ENCODE data around the gene GALNT9.

Gene GALNT9

DNA sequence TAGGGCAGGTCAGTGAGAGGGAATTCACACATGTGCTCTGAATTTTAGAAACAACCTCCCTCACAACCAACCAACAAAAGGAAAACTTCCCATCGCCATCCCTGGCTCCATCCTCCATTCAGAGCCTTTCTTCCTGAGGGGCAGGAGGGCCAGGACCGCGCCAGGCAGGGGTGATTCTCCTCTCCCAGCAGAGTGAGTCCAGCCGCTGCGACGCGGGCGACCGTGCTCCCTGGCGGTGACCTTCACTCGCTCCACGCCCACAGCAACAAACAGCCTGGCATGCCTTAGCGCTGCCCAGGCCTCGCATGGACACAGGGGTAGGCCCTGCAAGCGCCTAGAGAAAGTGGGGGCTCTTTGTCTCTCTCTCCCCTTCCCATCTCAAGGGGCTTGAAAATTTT is 3.7 kb downstream of the GALNT9 start:
- no peak for DNase-seq (ENCODE audit: low read depth)

DNA sequence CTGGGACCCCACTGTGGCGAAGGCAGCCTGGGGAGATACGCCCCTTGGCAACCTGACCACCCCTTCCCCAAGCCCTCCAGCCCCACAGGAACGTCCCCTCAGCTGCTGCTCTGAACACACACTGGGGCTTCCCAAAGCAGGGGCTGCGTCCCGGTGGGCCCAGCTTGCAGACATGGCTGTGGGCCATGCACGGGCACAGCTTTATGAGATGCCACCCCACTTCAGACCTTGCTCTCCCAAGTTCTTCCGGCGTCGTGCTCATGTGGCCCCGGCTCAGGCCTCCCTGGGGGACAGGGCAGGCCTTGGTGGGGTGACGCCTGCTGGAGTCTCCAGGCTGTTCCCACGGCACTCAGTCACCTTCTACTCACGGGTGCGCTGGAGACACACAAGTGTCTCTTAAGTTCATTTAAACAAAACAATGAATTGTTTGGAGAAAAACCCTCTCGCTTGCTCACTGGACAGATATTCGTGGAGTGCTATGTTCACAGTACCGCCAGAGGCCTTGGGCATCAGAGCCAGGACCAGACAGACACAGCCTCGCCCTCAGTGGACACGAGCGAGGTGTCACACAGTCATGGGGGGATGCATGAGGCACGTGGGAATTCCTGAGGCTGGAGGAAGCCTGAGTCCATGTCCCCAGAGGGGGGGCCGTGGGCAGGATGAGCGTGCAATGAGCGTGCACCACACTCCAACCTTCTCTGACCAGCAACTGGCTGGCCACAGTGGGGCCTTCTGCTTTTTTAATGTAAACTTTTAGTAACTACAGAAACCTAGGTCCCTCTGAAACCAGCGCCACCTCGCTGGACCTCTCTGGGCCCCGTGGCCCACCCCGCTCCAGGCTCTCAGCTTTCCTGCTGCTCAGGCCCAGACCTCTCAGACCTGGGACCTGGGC is 4.3 kb downstream of the GALNT9 start:
- no peak for DNase-seq (ENCODE audit: low read depth)

DNA sequence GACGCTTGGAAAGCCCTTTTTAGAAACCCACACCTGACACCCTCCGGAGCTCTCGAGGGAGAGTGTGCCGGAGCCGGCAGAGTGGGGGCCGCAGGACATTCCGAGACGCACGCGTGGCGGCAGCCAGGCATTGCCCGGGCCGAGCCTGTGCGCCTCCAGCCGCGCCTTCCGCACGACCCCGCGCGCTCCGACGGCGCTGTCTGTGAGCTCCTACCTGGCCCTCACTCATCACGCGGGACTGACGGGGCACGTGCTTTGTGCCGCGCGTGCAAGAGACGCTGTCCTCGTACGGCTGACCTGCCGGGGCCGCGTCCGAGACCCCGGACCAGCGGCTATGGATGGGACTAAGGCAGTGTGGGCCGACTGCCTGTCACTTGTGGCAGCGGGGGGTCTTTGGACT is 5.2 kb downstream of the GALNT9 start:
- no peak for DNase-seq (ENCODE audit: low read depth)

GRCh38 chr12:132323171-132324010 is 6.0 kb downstream of the GALNT9 start:
- DNase-seq (ENCODE audit: low read depth) = no peak

DNA sequence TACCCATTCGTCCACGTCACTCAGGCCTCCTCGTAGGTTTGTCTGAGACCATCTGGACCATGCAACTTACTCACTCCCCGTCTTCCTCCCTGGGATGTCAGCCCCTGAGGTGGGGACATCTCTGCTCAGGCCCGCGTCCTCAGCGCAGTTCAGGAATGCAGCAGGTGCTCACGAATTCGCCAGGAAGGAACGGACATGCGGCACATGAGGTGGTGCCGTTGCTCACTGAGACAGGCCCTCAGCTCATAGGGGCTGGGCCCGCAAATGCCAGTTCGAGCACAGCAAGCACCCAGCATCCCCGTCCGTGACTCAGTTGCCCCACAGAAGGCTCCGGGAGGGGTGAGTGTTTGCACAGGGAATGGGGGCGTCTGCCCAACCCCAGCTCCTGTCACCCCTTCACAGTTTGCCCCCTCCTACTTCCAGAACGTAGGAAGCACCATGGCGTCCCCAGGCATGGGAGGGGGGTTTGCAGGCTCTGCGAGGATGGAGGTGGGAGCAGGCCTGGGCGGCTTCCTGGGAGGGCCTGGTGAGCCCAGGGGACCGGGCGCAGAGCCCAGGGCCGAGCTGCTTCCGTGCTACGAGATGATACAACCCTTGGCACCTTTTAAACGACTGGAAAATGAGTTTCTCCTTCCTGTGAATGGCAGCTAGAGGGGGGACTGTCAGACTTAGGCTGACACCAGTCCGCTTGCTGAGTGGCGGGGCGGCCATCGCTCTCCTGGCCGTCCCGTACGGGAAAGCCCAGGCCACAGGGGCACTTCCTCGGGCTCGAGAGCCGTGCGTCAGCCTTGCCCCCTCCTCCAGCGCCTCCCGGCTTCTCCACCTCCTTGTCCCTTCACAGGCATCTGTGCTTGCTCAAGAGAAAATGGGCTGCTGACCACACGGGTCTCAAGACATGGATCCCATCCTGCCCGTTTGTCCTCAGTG is 6.9 kb downstream of the GALNT9 start:
- DNase-seq (ENCODE audit: low read depth) = no peak

GRCh38 chr12:132321321-132322118 is 7.9 kb downstream of the GALNT9 start:
- no peak for DNase-seq (ENCODE audit: low read depth)

GRCh38 chr12:132320767-132321211 is 8.6 kb downstream of the GALNT9 start:
- DNase-seq (ENCODE audit: low read depth) = no peak

GRCh38 chr12:132319991-132320570 is 9.3 kb downstream of the GALNT9 start:
- DNase-seq (ENCODE audit: low read depth) = no peak

GRCh38 chr12:132319359-132319950 is 9.9 kb downstream of the GALNT9 start:
- no peak for DNase-seq (ENCODE audit: low read depth)

DNA sequence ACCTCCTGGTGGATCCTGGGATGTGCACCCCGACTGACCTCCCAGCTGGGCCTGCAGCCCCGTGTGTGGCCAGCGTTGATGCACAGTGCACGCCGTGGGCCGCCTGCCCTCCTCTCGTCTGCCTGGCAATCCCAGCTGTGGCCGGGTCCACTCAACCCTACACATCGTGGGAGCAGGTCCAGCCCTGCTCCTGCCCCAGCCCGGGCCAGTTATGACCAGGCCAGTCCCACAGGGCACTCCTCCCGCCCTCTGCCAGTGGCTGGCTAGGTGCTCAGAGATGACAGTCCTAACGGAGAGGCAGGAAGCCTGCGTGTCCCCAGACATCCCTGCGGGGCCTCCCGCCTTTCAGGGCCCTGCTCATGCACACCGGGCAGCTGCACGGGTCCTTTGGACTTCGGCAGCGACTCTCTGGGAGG is 10.8 kb downstream of the GALNT9 start:
- no peak for DNase-seq (ENCODE audit: low read depth)

- no peak for DNase-seq (ENCODE audit: low read depth)
These were observed 11.3 kb downstream of the GALNT9 start for GRCh38 chr12:132318135-132318534.

DNA sequence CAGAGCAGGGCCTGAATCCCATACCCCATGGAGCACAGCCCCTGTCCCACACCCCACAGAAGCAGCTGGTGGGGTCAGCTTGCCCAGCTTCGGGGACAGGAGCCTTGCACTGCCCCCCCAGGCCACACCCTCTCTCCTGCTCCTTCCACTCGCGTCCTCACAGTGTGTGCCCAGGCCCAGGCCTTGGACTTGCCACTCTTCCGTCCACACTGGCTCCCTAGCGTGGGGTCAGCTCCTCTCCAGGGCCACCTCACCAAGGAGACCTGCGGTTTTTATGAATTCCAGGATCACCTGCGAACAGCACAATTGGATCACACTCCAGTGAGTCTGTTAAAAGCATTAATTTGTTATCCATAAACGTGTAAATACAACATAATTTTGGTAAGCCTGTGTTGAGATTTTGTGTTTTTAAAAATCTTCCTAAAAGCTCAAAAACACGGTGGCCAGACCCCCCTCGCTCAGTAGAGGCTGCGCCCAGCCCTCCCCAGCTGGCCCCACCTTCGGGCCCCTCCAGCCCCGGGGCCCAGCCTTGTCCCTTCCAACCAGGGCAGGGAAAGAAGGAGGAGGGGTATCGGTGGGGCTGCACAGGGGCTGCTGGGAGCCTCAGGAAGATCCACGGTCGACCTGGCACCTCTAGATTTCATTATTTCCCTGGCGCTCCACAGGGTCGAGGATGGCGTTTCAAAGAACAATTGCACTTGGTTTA is 12.0 kb downstream of the GALNT9 start:
- DNase-seq (ENCODE audit: low read depth) = no peak

DNA sequence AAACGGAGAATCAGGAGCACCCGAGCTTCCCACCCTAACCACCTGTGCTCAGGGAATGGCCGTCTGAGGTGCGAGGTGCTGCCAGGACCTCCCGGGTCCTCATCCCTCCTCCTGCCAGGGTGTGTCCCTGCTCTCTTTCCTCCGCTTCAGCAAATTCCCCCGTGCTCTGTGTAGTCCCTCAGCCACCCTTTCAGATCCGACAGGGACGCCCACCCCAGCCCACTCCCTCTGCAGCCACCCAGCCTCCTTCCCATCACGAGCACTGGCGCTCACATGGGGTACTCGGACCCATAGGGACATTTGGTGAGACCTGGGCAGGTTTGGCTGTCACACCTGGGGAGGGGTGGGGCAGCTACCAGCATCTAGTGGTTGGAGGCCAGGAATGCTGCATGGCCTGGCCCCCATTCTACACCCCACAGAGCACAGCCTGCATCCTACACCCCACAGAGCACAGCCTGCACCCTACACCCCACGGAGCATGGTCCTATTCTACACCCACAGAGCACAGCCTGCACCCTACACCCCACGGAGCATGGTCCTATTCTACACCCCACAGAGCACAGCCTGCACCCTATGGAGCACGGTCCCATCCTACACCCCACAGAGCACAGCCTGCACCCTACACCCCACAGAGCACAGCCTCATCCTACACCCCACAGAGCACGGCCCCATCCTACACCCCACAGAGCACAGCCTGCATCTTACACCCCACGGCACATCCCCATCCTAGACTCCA is 12.7 kb downstream of the GALNT9 start:
- no peak for DNase-seq (ENCODE audit: low read depth)

- DNase-seq (ENCODE audit: low read depth) = no peak
These were observed 13.4 kb downstream of the GALNT9 start for GRCh38 chr12:132315951-132316350.

DNA sequence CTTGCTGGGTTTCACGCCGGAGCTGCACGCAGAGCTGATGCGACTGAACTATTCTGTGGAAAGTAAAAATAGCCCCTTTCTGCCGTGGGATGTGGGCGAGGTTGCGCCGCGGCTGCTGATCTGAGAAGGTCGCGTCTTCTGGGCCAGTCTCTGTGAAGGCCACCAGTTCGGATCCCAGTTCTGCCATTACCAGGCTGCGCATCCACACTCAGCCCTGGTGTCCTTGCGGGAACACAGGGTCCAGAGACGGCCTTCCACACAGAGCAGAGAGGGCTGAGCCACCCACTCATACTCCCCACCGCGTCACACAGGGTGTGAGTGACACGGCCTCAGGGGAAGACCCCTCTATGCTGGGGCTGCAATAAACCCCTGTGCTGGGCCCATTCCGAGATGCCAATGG is 13.9 kb downstream of the GALNT9 start:
- no peak for DNase-seq (ENCODE audit: low read depth)

- no peak for DNase-seq (ENCODE audit: low read depth)
These were observed 14.7 kb downstream of the GALNT9 start for GRCh38 chr12:132314516-132315233.

DNA sequence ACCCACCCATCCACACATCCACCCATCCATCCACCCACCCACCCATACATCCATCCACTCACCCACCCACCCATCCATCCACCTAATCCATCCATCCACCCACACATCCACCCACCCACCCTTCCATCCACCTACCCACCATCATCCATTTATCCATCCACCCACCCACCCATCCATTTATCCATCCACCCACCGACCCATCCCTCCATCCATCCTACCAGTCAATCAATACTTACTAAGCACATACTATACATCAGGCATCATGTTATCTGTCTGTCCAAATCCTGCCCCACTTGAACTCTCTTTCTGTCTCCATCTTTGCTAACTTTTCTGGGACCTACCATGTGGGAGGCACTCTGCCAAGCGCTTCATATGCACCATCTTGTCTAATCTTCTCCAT is 15.4 kb downstream of the GALNT9 start:
- DNase-seq (ENCODE audit: low read depth) = no peak

DNA sequence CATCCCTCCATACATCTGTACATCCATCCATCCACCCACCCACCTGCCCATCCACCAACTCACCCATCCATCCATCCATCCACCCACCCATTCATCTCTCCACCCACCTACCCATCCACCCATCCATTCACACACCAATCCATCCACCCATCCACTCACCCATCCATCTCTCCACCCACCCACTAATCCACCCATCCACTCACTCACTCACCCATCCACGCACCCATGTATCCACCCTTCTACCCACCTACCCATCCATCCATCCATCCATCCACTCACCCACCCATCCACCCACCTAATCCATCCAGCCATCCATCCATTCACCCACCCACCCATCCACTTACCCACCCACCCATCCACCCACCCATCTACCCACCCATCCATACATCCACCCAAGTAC is 16.2 kb downstream of the GALNT9 start:
- DNase-seq (ENCODE audit: low read depth) = no peak
